HG03439 (cell line): ENCODE results near the gene CDCA5.

Source experiments
- ATAC-seq: cut with Tn5 transposase; IDR thresholded peaks from one replicate; pipeline ENCODE4 v1.9.1; 2021; ENCODE audit warnings: mild to moderate bottlenecking, moderate library complexity; ENCODE audit not compliant: unreplicated experiment

Gene CDCA5

DNA sequence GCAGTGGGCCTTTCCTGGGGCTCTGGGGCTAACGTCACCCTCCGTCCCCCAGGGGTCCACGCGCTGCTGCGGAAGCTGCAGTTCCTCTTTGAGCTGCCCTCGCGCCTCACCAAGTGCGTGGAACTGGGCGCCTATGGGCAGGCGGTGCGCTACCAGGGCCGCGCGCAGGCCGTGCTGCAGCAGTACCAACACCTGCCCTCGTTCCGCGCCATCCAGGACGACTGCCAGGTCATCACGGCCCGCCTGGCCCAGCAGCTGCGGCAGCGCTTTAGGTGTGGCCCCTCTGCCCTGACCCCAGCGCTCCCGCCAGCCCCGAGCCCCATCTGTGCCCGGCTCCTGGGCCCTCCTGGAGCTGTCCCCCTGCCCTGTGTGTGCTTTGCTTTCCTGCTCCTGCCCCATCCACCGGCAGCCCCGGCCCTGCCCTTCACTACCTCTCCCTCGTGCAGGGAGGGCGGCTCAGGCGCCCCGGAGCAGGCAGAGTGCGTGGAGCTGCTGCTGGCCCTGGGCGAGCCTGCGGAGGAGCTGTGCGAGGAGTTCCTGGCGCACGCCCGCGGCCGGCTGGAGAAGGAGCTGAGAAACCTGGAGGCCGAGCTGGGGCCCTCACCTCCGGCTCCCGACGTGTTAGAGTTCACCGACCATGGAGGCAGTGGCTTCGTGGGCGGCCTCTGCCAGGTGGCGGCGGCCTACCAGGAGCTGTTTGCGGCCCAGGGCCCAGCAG lies 24.1 kb upstream of the CDCA5 start:
- no peak for ATAC-seq

DNA sequence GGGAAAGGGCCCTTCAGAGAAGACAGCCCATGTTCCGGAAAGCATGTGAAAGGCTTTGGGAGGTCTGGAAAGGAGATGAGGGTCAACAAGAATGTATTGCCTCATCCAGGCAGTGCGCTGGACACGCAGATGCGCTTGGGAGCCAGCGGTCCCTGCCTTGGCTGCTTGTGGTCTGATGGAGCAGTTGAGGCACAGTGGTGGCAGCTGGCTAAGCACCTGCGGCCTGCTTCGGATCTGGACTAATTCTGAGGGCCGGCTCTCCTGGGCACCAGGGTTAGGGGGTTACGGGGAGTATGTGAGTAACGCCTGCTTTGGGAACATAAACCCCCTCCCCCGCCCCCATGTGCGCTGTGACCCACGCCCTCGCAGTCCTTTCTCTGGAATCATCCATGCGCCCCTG lies 23.2 kb upstream of the CDCA5 start:
- ATAC-seq, result no peak

DNA sequence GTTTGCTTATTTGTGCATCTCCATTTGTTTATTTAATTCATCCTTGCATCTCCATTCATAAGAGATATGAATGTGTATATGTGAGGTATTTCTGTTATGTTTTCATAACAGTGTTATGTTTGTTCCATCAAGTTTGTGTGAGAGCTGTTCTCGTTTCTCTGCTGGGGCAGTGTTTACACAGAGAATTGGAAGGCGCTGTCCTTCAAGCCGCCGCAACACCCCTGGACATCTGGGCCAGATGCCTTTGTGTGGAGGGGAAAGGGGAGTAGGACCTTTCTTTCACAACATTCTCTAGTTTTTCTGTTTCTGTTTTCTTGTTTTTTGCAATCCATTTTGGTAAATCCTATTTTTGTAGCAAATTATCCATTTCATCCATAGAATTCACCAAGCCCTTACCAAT lies 20.8 kb upstream of the CDCA5 start:
- no peak for ATAC-seq

DNA sequence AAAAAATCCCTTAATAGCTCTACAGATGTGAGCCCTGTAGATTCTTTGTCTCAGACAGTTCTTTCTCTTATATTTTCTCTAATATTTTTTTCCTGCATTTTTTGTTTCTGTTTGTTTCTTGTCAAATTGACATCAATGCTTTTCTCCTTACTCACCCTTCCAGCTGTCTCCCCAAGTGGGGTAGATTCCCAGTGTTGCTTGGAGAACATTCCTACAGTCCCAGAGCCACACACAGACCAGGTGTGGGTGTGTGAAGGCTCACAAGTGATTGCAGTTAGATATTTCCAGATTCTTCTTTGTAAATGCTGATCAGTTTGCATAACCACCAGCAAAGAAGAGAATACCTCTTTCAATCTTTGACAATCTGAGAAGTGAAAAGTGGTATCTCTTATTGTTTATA lies 19.6 kb upstream of the CDCA5 start:
- no peak for ATAC-seq

DNA sequence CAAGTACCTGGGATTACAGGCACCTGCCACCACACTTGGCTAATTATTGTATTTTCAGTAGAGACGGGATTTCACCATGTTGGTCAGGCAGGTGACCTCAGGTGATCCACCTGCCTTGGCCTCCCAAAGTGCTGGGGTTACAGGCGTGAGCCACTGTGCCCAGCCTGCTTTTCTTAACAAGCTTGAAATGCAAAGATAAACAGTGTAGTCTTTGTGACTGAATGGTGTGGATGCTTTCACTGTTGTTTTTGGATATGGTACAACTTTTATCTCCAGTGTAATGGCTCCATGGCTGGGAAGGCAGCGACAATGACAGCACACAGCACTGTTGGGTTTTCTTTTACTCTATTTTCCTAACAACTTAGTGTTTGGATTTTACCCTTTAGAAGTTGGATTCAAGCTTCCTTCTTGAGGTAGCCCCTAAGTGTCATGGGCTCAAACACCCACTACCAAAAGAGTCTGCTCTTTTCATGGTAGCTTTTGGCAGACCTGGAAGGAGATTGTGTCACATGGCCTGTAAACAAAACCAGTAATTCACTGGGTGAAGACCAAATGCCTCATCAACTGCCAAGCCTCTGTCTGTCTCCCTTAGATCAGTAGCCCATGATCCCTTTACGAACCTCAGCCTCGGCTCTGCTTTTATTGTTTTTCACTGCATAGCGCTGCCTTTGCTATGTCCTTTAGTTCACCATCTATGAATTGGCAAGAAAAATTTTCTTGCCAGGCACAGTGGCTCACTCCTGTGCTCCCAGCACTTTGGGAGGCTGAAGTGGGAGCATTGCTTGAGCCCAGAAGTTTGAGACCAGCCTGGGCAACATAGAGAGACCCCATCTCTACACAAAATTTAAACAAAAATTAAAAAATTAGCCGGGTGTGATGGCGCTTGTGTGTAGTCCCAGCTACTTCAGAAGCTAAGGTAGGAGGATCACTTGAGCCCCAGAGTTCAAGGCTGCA lies 18.6 kb upstream of the CDCA5 start:
- ATAC-seq, result no peak

DNA sequence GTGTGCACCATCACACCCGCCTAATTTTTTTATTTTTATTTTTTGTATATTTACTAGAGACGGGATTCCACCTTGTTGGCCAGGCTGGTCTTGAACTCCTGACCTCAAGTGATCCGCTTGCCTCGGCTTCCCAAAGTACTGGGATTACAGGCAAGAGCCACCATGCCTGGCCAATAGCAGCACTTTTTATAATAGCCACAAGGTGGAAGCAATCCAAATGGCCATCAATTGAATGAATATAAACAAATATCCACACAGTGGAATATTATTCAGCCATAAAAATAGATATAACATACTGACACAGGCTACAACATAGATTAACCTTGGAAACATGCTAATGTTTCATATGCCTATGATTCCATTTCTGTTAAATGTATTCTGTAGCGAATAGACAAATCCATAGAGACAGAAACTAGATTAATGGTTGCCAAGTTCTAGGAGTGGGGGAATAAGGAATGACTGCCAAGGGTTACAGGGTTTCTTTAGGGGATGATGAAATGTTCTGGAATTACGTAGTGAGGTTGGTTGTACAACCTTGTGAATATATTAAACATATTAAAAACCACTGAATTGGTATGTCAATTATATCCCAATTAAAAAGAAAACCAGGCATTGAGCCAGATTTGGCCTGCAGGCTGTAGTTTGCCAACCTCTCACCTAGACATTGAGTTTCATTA lies 17.0 kb upstream of the CDCA5 start:
- no peak for ATAC-seq

DNA sequence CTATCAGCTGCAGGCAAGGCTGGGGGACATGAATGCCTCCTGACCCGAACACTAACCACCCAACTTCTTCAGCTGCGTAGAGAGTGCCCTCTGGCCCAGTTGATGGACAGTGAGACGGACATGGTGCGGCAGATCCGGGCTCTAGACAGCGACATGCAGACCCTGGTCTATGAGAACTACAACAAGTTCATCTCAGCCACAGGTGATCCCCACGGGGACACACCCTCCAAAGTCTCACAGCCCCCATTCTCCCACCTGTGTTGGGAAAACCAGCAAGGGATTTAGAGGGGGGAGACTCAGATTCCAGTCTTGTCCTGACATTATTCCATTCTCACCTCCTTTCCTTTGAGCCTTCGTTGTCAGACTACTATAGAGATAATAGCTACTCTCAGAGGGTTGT lies 13.1 kb upstream of the CDCA5 start:
- ATAC-seq, result no peak

DNA sequence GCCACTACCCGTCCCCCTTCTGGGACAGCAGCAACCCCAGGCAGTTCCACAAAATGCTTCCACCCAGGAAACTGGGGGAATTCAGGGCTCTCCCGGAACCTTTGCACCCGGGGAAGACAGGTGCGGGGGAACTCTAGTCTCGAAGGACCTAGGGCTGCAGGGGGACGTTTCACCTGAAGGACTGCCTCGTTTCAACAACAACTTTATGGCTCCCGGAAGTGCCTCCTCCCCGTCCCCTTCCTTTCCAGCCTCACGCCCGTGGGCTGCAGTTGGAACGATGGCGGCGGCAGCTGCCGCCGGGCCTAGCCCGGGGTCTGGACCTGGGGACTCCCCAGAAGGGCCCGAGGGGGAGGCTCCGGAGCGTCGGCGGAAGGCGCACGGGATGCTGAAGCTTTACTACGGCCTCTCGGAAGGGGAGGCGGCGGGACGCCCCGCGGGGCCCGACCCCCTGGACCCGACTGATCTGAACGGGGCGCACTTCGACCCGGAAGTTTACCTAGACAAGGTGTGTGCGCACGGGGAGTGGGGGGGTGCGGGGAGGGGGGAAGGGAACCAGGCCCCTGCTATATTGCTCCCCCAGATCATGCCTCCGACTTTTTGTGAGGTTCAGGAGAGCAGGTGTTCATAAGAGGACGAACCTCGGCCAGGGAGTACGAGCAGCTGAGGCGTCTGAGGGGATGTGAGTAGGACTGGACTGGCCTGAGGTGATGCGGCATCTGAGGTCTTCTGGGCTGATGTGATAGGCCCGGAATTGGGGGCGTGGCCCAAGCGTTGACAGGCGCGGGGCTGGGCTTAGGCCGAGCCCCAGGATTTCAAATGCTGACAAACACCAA lies 12.3 kb upstream of the CDCA5 start, which contains the start of gene VPS51:
TSS of gene VPS51 (plus strand) at position 241 of the 833 bp plus-strand sequence. CDS start at position 278, 37 bp downstream.
- ATAC-seq, result peak; percentile 82

DNA sequence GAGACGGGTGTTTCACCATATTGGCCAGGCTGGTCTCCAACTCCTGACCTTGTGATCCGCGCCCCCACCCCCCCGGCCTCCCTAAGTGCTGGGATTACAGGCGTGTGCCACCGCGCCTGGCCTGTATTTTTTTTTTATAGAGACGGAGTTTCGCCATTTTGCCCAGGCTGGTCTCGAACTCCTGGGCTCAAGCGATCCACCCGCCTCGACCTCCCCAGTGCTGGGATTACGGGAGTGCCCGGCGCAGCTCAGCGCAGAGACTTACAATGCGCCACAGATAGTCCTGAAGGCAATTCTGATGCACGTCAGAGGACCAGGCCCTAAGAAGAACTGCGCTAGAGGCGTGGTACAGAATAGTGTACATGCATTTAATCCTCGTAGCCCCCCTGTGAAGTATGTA lies 11.6 kb upstream of the CDCA5 start:
- no peak for ATAC-seq

DNA sequence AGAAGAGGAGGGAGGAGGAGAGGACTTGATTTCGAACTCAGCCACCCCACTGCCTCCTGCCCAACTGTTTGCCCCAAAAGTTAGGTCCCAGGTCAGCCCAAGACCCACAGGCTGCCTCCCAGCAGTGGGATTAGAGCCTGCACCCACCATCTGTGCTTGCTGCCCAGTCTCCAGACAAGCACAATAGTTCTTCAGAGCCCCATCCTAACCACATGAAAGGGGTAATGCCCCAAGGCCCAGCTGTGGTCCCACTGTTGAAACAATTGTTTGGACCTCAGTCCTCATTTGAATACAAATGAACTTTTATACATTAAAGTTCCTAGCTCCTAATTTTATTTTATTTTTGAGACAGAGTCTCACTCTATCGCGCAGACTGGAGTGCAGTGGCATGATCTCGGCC lies 6.8 kb upstream of the CDCA5 start:
- ATAC-seq, result no peak

DNA sequence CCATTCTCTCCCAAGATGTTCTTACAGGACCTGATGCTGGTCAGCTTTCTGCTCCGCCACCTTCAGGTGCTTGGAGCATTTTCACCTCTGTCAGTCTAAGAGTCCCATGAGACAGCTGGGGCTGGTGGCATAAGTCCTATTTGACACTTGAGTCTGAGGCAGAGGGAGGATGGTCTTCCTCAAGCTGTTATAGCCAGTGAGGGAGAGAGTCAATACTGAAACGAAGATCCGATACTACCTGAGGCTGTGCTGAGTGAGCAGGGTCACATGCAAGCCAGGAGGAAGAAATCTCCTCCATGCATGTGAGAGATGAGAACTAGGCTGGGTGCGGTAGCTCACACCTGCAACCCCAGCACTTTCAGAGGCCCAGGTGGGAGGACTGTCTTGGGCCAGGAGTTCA lies 5.8 kb upstream of the CDCA5 start:
- ATAC-seq, result no peak

DNA sequence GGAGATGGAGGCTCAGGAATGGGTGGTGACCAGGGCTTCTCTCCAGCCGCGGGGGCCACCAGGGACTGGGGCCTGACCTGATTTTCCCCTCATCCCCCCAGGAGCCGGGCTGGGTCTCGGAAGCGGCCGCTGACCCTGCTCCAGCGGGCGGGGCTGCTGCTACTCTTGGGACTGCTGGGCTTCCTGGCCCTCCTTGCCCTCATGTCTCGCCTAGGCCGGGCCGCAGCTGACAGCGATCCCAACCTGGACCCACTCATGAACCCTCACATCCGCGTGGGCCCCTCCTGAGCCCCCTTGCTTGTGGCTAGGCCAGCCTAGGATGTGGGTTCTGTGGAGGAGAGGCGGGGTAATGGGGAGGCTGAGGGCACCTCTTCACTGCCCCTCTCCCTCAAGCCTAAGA lies 4.0 kb upstream of the CDCA5 start:
- ATAC-seq, result no peak

DNA sequence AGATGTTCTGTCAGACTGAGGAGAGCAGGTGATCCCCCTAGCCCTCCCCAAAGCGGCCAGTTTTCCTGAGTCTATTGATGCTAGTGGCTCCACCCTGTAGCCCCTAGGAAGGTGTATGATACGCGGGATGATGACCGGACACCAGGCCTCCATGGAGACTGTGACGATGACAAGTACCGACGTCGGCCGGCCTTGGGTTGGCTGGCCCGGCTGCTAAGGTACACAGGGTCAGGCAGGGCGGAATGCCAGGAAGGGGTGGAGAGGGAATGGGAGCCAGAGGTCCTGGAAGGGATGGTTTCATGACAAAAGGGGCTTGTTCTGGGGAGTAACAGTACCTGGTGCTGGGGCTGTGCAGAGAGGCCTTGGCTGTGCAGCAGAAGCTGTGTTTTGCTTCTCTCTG lies 3.4 kb upstream of the CDCA5 start:
- no peak for ATAC-seq

DNA sequence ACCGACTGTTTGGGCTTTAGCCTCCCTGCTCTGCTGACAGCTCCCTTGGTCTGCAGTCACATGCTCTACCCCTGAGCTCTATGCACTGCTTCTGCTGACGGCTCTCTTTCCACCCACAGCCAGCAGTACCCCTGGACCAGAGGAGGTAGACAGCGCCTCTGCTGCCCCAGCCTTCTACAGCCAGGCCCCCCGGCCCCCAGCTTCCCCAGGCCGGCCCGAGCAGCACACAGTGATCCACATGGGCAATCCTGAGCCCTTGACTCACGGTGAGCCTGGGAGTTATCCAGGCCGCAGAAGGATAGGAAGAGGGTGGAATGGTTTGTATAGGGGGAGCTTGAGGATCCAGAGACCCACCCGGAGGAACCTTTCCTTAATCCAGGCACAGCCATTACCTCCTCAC lies 3.0 kb upstream of the CDCA5 start:
- no peak for ATAC-seq

DNA sequence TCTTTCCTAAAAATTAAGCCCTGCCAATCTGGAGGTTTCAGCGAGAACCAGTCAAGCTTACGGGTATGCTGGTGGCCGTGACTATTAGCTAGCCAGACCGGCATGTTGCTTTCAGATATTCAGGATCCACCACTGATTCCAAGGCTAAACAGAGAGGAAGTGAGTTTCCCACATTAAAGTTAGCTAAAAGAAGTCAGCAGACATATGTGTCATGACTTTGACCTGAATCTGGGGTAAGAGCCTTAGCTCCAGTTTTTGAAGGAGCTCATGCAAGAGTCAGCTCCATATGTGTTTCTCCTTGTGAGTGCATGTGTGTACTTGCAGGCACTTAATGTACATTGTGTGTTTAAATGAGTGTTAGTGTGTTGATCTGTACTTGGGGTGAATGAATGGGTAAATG lies 1.6 kb upstream of the CDCA5 start:
- ATAC-seq, result no peak

DNA sequence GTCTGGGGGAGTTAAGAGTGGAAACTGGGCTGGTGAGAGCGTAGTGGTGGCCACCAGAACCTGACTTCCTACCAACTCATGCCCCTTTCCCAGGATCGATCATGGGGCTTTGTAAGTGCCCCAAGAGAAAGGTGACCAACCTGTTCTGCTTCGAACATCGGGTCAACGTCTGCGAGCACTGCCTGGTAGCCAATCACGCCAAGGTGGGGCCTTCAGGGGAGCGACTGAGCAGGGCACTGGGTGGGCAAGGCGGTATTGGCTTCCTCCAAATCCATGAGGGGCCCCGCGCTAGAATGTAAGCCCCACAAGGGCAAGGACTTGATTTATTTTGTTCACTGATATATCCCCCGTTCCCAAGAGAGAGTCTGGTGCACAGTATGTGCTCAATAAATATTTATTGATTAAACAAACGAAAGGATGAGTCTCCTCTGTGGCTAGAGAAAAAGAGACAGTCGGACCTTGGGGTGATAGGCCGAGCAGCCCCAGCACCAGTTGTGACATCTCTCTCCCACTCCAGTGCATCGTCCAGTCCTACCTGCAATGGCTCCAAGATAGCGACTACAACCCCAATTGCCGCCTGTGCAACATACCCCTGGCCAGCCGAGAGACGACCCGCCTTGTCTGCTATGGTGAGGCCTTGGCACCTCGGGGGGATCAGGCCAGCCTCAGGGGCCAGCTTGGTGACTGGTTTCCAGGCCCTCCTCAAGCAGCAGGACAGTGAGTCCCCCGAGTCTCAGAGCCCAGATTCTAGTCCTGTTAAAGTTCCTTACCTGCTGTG lies 947 bp upstream of the CDCA5 start:
- ATAC-seq, result no peak

DNA sequence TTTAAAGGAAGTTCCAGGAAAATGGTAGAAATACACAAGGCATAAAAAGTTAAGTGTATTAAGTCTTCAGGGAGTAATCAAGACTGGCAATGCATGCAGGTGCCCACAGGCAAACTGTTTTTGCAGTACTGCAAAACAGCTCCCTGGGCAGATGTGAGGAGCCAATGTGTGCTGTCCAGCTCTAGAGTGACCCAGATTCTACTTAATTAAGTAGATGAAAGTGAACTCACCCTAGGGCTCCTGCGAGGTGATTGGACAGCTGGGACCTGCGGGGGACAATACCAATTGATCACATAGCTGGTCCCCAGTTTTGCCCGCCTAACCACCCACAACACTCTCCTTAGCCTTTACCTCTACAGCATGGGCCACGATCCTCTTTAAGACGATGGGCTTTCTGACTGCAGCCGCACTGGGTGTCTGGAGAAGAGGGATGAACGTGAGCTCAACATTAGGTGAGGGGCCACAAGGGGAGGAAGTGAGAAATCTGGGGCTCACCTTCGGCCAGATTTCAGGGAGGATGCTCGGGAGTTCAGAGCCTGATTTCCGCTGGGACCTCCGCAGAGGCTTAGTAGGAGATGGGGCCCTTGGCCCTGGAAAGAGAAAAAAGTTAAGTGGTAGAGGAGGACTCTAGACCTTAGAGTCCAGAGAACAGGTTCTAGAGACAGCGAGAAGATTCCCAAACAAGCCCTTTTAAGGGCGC lies 556 bp downstream of the CDCA5 start:
- peak; percentile 14 for ATAC-seq

DNA sequence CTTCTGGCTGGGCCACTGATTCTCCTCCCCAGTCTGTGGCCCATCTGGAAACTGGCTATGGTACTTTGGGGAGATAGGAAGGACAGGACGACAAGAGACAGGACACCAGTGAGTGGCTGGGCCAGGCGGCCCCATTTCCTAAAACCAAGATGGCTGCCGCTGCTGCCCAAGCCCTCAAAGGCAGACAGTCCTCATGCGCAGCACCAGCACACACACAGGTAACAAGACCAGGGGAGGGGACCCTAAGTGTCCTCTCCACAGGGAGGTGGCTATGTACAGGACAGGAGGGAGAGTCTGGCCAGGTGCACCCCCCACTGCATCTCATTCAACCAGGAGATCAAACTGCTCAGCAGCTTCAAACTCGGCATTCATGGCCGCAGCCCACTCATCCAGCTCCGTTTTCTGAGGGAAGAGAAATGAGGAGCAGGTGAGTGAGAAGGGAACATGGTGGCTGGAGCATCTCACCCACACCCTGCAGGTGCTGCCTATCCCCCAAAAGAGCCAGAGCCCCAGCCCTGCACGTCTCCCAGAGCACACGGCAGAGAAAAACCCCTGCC lies 5.0 kb downstream of the CDCA5 start:
- ATAC-seq, result no peak

DNA sequence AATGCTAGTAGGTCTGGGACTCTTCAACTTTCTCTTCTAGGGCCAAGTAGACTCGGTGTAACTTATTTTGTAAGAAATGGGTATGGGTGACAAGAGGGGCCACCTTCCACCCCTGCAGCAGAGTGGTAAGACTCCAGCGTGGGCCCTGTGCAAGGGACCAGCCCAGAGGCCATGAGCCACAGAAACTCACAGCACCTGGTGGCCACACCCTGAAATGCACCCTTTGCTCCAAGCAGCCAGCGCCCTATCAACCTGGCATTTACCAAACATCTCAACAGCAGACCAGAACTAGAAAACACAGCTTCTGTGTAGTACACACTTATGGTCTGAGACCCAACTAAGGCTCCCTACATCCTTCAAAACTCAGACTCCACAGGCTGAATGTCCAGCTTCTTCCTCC lies 5.7 kb downstream of the CDCA5 start:
- ATAC-seq, result no peak
